HG03139 (cell line): Measurements from ENCODE around the gene TBX20.
"Not testable (repeated sequence)": the region's sequence is repeated elsewhere in the genome, so short reads cannot be mapped to it uniquely, and the experiment has no call there.

ENCODE experiments used
- ATAC-seq: cut with Tn5 transposase; IDR thresholded peaks from one replicate; pipeline ENCODE4 v1.9.1; 2021; ENCODE audit not compliant: unreplicated experiment

The TBX20 gene

DNA sequence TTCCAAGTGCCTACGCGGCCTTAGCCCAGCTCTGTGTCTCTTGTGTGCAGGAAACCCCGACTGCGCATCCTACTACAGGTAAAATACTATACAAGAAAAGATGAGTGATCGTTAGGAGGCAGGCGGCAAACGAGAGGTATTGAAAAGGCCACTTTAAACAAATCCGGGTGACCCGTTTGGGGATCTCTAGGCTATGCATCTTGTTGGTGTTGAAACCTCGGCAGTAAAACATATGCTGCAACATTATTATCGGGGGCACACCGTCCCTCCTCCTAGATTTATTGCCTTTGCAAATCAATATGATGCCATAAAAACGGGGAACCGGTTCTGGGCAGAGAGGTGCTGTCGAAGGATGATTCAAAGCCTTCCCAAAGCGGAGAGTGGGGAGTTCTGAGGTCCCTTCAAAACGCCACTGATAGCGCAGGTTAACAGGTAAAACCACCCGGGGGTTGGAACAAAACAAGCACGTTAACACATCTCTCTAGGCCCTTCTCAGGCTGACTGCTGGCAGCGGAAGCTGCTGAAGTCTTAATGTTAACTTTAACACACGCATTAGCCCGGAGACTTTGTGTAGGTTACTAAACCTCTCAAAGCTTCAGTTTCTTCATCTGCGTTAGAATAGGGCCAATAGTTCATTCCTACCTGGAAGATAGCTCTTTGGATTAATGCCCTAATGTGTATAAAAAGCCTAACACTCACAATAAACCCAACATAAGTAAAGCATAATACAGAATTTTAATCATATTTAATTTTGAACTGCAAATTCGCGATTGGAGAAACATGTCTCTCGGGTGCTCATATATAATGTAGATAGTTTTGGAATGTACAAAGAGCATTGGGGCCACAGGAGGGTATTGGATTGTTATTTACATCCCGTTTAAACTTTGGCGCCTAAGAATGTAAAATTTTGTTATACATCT is 2.6 kb upstream of the TBX20 start:
- no peak for ATAC-seq

DNA sequence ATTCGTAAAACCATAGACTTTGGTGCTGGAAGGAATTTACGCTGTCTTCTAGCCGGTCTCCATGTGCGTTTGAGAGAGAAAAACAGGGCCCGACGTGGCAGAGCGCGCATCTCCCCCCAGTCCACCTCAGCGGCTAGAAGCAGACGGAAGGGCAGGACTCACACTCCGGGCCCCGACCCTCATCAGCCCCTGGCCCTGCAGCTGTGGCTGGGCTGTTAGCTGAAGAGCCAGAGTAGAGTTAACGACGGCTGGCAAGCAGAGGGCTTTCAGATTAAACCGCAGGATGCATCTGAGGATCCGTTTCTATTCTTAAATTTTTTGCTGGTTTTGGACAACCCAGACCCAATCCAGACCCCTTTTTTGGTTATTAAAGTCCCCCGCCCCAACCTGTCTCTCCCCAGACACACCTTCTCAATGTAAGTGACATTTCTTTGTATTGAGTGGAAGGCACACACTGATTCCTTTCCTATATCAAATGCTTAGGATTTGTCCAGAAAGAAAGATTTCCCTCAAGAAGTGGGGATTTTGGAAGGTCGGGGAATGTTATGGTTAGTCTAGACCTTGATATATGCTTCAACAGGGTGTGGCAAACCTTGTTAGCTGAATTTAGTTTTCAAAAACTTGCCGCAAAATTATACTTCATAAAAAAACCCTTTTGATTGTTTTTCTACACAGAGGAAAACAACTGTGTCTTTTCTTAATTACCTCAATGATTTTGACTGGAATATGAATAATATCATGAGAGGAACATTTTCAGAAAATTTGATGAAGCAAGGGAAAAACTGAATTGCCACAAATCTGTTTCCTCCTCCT is 1.7 kb upstream of the TBX20 start:
- no peak for ATAC-seq

DNA sequence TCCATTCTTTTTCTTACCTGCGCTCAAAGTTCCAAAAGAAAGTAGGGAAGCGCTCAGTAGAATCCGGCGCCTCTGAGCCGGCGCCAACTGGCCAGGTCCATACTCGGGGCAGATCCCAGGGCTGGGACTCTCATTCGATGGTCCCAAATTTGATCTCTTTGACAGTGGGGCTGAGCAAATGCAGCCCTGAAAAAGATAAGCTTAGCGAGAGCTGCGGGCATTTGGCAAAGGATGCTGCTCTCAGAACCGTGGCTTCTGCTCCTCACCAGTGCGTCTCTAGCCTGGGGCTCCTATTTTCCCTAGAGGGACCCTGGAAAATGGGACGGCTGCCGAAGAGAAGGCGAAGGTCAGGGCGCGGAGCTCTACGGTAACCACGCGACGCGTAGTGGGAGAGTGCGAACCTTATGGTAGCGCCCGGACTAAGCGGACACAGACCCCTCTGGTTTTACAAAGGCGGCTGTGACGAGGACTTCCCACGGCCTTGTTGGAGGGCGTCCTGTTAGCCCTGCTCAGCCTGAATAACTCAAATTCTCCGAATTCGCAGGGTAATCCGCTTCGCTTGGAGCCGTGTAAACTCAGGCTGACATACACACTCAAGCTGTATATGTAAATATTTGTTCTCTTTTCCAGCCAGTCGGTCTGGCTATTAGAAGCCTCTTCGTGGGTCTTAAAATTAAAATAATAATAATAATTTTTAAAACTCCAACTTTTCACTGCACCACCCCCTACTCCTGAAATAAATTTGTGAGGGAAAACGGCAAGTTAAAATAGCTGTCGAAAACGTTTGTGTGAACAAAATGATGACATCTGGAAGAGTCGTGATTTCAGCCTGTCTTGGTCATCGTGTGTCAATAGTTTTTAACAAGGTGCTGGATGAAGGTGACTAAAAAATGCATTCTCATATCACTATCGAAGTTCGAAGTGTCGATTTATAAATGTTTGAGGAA is 869 bp upstream of the TBX20 start:
- no peak for ATAC-seq

DNA sequence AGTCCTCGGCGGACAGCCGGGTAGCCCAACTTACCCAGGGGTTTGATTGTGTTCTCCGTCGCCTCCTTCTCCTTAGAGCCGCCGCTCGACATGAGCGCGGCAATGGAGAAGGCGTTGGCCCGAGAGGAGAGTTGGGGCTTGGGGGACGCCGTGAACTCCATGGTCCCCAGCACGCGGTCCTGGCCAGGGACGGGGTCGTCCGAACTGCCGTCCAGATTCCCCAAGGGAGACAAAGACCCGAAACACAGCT is 515 bp downstream of the TBX20 start:
- no peak for ATAC-seq

DNA sequence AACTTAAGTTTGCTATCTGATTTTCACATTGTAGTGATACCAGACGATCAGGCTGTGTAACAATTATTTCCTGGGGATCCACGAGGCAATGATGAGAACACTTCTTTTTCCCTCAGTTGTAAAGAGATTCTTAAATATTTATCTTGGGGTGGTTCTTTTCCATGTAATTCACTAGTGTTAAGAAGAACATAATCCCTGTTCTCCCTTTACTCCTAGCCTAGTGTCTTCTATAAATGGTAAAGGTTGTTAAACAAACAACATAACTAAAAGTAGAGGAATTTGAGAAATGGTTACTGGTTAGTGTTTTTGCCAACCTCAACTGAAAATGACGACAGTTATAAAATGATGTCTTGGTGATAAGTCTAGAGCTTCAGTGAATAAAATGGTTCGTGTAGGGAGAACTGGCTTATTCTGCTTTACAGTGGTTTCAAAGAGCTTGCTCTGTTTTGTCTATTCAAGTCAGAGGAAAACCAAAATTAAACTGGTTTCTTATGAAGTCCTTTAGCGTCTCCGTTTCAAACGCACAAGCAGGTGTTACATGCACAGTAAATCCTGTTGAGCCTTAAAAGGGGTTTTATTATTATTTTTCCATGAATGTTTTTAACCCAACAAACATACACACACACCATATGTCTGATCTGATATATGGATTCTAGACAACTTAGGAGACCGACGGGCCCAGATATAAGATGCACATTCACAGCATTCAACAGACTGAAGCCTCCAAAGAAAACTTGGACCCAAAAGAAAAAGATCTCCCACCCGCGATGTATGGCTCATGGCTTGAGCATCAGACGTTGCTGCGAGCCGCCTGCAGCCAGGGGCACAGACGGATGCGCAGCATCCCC is 1.1 kb downstream of the TBX20 start:
- no peak for ATAC-seq

DNA sequence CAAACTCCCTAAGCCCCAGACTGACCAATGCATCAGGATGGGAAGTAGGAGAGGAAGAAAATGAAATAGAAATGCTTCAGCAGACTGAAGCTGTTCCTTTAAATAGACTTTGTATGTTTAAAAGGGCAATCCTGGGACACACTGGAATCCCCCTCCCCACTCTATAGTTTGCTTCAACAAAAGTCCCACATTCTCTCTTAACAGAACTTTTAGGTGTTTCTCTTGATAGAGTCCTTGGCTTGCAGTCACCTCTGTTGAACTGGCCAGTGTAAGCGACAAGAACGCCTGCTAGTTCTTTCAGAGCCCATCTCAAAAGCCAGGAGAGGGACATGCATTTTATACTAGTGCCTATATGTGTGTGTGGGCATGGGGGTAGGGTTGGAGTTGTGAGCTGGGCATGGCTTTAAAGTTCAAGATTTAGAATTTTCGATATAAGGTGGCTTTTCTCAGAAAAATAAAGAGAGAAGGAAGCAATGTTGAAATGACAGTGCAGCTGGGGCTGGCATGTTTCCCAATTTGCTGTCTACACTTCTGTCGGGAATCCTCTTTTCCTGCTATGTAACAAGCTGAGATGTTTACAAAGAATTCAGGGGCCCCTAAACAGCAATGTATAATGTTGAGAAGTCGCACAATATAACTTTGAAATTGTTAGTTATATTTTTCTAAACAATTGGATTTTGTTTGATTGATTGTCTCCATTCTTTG is 2.1 kb downstream of the TBX20 start:
- ATAC-seq: no peak

- no peak for ATAC-seq
These were observed 3.0 kb downstream of the TBX20 start for GRCh38 chr7:35250941-35251340.

DNA sequence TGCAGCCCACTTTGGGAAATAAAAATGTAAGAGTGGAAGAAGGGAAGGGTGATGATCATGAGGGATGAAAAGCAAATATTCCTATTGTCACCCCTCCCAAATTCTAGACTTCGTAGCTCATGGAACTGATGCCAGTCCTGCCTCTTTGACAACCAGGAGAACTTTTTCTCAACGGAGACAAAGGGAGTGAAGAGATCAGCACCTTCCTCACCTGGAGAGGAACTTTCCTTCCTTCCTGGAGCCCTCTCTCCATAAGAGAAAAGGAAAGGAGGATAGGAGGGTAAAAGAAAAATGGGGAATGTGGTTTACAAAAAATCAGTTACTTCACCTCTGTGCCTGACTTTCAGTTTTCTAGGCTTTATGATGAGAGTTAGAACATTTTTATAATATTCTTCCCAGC is 3.4 kb downstream of the TBX20 start:
- no peak for ATAC-seq

GRCh38 chr7:35249537-35249907 is 4.4 kb downstream of the TBX20 start:
- ATAC-seq: no peak

DNA sequence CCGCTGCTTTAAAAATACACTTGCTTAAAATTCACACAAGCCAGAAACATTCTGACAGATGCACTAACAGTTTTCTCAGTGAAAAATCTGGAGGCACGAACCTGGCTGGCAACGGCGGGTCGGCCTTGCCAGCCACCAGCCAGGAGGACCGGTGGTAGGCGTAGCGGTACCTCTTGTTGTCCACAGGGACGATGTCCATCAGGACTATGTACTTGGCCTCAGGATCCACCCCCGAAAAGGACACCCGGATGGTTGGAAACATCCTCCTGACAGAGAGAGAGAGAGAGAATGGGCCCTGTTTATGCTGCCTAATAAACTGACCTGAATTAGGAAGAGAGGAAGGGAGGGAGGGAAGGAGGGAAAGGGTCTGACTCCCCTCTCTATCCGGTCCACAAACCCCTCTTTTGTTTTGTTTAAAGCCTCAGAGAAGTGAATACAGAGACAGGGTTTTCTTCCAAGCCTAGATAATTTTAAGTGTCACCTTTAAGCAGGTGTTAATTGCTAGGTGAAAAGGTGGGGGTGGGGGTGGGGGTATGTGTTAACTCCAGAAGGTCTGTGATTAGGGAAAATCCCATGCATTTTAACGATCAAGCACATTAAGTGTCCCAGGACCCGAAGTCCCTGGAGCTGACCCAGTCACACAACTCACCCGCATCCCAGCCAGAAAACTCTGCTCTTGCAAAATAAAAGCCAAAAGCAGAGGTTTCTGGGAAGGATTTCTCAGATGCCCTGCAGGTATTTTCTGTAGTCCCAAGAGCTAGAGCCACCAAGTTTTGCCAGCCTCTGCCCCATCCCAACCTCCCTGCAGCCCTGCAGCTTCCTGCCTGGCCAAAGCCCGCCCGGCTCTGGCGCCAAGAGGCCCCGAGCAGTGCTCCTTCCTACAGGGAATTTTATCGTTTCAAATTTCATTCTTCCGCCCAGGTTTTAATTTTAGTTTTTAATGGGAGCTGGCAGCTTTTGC is 5.0 kb downstream of the TBX20 start:
- no peak for ATAC-seq

- no peak for ATAC-seq
These were observed 7.1 kb downstream of the TBX20 start for GRCh38 chr7:35246819-35247218.

GRCh38 chr7:35241884-35242283 is 12.0 kb downstream of the TBX20 start:
- no peak for ATAC-seq

- no peak for ATAC-seq
These were observed 12.5 kb downstream of the TBX20 start for GRCh38 chr7:35241436-35241835.

- ATAC-seq: not testable (repeated sequence)
These were observed 12.9 kb downstream of the TBX20 start for GRCh38 chr7:35241008-35241407.

GRCh38 chr7:35238456-35238855 is 15.4 kb downstream of the TBX20 start:
- ATAC-seq: not testable (repeated sequence)

GRCh38 chr7:35232994-35233393 is 20.9 kb downstream of the TBX20 start:
- ATAC-seq: no peak

GRCh38 chr7:35231221-35231620 is 22.7 kb downstream of the TBX20 start:
- not testable (repeated sequence) for ATAC-seq

DNA sequence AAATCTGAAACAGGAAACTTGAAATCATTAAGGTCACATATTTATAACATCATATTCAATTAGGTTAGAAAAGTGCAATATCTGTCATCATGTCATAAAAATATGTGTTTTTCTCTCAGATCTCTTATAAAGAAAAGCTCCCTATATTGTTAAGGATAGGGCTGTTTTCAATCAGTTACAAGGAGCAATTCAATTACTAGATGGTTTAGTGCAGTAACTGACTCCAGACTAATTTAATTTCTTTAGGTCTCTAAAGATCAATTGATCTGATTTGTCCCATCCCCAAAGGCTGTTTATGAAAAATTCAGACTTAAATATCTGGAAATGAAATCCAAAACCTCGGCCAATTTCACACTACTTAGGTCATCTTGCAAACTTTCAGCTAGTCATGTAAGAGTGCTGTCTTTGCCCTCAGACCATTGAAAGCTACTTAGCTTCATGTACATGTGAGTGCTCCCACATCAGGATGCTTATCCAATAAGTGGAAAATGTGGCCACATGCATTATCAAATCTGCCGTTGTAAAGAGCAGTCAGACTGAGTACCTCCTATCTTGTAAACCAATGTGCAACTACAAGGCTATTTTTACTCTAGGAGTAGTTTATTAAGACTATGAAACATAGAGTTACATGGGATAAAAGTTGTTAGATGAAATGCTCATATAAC is 24.7 kb downstream of the TBX20 start:
- ATAC-seq: not testable (repeated sequence)
